Neural cell (in vitro differentiated cells): ENCODE data around the gene ATP1A1. TPM values are rescaled to one million over a fixed set of nuclear protein-coding genes. Genes with fewer than 3 reads are reported as not detected.

Experiments
- H2AFZ ChIP-seq: fragments of 200-600, 300-800 bp; sonication (generic), shearing (Covaris generic); 2 replicates; pipeline ENCODE4 v1.6.0; 2014; ENCODE audit warnings: low read depth, mild to moderate bottlenecking, antibody characterized with exemption, low read length, moderate library complexity
- H3F3A ChIP-seq: fragments of 200-600 bp; shearing (Covaris generic); 2 replicates; pipeline ENCODE4 v1.6.1; 2016; ENCODE audit warnings: mild to moderate bottlenecking, moderate library complexity, mixed read lengths, antibody characterized with exemption, low read length; ENCODE audit not compliant: insufficient read depth, poor library complexity, severe bottlenecking
- H3K27ac ChIP-seq: fragments of 200-600, 300-800 bp; sonication (generic), shearing (Covaris generic); 2 replicates; pipeline ENCODE4 v1.5.1; 2014; ENCODE audit warnings: mild to moderate bottlenecking, low read length, moderate library complexity
- H3K27me3 ChIP-seq: fragments of 300-800, 200-600 bp; sonication (generic), shearing (Covaris generic); 2 replicates; pipeline ENCODE4 v1.6.0; 2014; ENCODE audit warnings: mild to moderate bottlenecking, low read depth, low read length, moderate library complexity; ENCODE audit not compliant: insufficient read depth
- H3K36me3 ChIP-seq: fragments of 300-800, 200-600 bp; sonication (generic), shearing (Covaris generic); 2 replicates; pipeline ENCODE4 v1.5.1; 2014; ENCODE audit warnings: mild to moderate bottlenecking, antibody characterized with exemption, low read length, moderate library complexity; ENCODE audit not compliant: insufficient read depth
- H3K4me2 ChIP-seq: fragments of 300-800, 200-600 bp; sonication (generic), shearing (Covaris generic); 2 replicates; pipeline ENCODE4 v1.6.0; 2014; ENCODE audit warnings: mild to moderate bottlenecking, low read length
- H3K4me3 ChIP-seq: fragments of 300-800, 200-600 bp; sonication (generic), shearing (Covaris generic); 2 replicates; pipeline ENCODE4 v1.5.1; 2014; ENCODE audit warnings: mild to moderate bottlenecking, low read length, moderate library complexity
- H3K79me2 ChIP-seq: fragments of 200-600 bp; shearing (Covaris generic); replicated peaks from 2 replicates; pipeline ENCODE4 v1.6.0; 2014; ENCODE audit warnings: mild to moderate bottlenecking, low read length, moderate library complexity; ENCODE audit not compliant: insufficient read depth
- H3K9ac ChIP-seq: fragments of 300-800, 200-600 bp; sonication (generic), shearing (Covaris generic); 2 replicates; pipeline ENCODE4 v1.6.1; 2016; ENCODE audit warnings: mild to moderate bottlenecking, low read length, mixed read lengths
- H3K9me2 ChIP-seq: fragments of 200-600 bp; shearing (Covaris generic); 2 replicates; pipeline ENCODE4 v1.6.1; 2016; ENCODE audit warnings: mild to moderate bottlenecking, low read length, mixed read lengths; ENCODE audit not compliant: insufficient read depth
- H3K9me3 ChIP-seq: fragments of 200-600, 300-800 bp; sonication (generic), shearing (Covaris generic); 2 replicates; pipeline ENCODE4 v1.6.1; 2016; ENCODE audit warnings: mild to moderate bottlenecking, mixed run types, low read length, moderate library complexity, mixed read lengths
- H4K20me1 ChIP-seq: fragments of 200-600 bp; shearing (Covaris generic); 2 replicates; pipeline ENCODE4 v1.6.1; 2016; ENCODE audit warnings: mild to moderate bottlenecking, mixed run types; ENCODE audit not compliant: insufficient read depth
- CTCF ChIP-seq: fragments of 450-650 bp; IDR thresholded peaks from 2 replicates; pipeline ENCODE4 v1.5.1; 2014; ENCODE audit warnings: antibody characterized with exemption, mild to moderate bottlenecking, moderate library complexity; ENCODE audit not compliant: poor library complexity, severe bottlenecking
- EP300 ChIP-seq: fragments of 450-650 bp; conservative IDR thresholded peaks from 2 replicates; pipeline ENCODE4 v1.6.1; 2014; ENCODE audit warnings: antibody characterized with exemption, mild to moderate bottlenecking, moderate library complexity; ENCODE audit not compliant: poor library complexity, severe bottlenecking
- EZH2 ChIP-seq: fragments of 200-600, 300-800 bp; shearing (Covaris generic), sonication (generic); IDR thresholded peaks from 2 replicates; pipeline ENCODE4 v1.6.1; 2014; ENCODE audit warnings: antibody characterized with exemption, low read length, borderline replicate concordance, mild to moderate bottlenecking; ENCODE audit not compliant: insufficient read depth, poor library complexity, severe bottlenecking
- MXI1 ChIP-seq: fragments of 450-650 bp; conservative IDR thresholded peaks from 2 replicates; pipeline ENCODE4 v1.6.1; 2014; ENCODE audit warnings: antibody characterized with exemption, mild to moderate bottlenecking; ENCODE audit not compliant: poor library complexity, severe bottlenecking
- POLR2AphosphoS5 ChIP-seq: IDR thresholded peaks from 2 replicates; pipeline ENCODE4 v1.6.1; 2012
- RAD21 ChIP-seq: fragments of 450-650 bp; conservative IDR thresholded peaks from 2 replicates; pipeline ENCODE4 v1.6.1; 2014; ENCODE audit warnings: antibody characterized with exemption, mild to moderate bottlenecking, moderate library complexity
- SMC3 ChIP-seq: fragments of 450-650 bp; conservative IDR thresholded peaks from 2 replicates; pipeline ENCODE4 v1.6.1; 2014; ENCODE audit warnings: antibody characterized with exemption, mild to moderate bottlenecking, moderate library complexity; ENCODE audit not compliant: poor library complexity
- TAF1 ChIP-seq: IDR thresholded peaks from 2 replicates; pipeline ENCODE4 v1.6.1; 2012; ENCODE audit warnings: low read depth
- polyA plus RNA-seq: library from polyadenylated mRNA; depleted of rRNA; stranded (reverse); fragments of >200 nt; gene quantifications from 2 replicates; pipeline ENCODE4 v1.2.3, GENCODE V29; 2014
- TF ChIP-seq, protein P1 (sequence below): IDR thresholded peaks from 2 replicates; pipeline ENCODE4 v1.6.1; 2012; ENCODE audit warnings: borderline replicate concordance

The ATP1A1 gene
- polyA plus RNA-seq, 1 donor from 2014 or later, result 44.2 TPM

DNA sequence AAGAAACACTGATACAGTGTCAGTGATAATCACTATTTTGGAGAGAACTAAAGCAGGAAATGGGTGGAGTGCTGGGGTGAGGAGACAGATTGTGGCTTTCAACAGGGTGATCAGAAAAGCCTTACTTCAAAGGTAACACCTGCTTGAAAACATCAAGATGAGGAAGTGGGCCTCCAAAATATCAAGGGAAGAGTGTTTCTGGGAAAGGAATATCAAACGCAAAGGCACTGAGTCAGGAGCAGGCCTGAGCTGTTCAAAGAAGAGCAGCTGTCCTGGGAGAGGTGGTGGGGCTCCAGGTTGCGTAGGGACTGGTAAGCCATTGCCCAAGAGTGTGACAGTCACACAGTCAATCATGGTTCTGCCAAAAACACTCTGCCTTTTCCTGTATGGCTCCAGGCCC lies 47.1 kb upstream of the ATP1A1 start:
- Histone ChIP-seq H3K9ac (no peak overlapping the region), H3F3A (no peaks in the 10 kb centered on the region), H3K36me3 (no peaks in the 10 kb centered on the region), H3K4me3 (no peak overlapping the region), H3K4me2 (no peak overlapping the region), H3K79me2 (no peaks in the 10 kb centered on the region), H3K27me3 (no peaks in the 10 kb centered on the region), H2AFZ (no peak overlapping the region), H3K9me2 (no peaks in the 10 kb centered on the region), H4K20me1 (no peaks in the 10 kb centered on the region), H3K9me3 (no peaks in the 10 kb centered on the region), H3K27ac (no peak overlapping the region)
- TF ChIP-seq EZH2 (no peak), EP300 (no peak), TAF1 (no peak), MXI1 (no peak), POLR2AphosphoS5 (no peak), SMC3 (no peak), CTCF (no peak), RAD21 (no peak)
- TF ChIP-seq, protein P1, sequence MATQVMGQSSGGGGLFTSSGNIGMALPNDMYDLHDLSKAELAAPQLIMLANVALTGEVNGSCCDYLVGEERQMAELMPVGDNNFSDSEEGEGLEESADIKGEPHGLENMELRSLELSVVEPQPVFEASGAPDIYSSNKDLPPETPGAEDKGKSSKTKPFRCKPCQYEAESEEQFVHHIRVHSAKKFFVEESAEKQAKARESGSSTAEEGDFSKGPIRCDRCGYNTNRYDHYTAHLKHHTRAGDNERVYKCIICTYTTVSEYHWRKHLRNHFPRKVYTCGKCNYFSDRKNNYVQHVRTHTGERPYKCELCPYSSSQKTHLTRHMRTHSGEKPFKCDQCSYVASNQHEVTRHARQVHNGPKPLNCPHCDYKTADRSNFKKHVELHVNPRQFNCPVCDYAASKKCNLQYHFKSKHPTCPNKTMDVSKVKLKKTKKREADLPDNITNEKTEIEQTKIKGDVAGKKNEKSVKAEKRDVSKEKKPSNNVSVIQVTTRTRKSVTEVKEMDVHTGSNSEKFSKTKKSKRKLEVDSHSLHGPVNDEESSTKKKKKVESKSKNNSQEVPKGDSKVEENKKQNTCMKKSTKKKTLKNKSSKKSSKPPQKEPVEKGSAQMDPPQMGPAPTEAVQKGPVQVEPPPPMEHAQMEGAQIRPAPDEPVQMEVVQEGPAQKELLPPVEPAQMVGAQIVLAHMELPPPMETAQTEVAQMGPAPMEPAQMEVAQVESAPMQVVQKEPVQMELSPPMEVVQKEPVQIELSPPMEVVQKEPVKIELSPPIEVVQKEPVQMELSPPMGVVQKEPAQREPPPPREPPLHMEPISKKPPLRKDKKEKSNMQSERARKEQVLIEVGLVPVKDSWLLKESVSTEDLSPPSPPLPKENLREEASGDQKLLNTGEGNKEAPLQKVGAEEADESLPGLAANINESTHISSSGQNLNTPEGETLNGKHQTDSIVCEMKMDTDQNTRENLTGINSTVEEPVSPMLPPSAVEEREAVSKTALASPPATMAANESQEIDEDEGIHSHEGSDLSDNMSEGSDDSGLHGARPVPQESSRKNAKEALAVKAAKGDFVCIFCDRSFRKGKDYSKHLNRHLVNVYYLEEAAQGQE, result no peak

DNA sequence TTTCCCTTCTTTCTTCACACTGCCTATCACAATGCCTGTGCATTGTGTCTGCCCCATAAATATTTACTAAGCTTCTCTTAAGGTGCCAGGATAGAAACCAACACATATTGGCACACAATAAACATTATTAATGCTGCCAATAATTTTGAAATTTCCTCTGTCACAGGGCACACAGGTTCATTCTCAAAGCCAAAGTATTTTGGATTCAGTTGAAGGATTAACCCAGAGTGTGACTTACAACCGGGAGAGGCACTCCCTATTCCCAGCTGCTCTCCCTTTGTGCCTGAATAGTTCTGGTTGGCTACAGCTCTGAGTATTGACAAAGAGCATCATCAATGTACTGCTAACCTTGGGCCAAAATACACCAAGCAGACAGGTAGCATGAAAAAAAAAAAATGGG lies 46.6 kb upstream of the ATP1A1 start:
- Histone ChIP-seq H3K27me3 (no peaks in the 10 kb centered on the region), H3K9ac (no peak overlapping the region), H2AFZ (no peak overlapping the region), H4K20me1 (no peaks in the 10 kb centered on the region), H3K4me3 (no peak overlapping the region), H3F3A (no peaks in the 10 kb centered on the region), H3K9me3 (no peaks in the 10 kb centered on the region), H3K27ac (no peak overlapping the region), H3K4me2 (no peak overlapping the region), H3K9me2 (no peaks in the 10 kb centered on the region), H3K36me3 (no peaks in the 10 kb centered on the region), H3K79me2 (no peaks in the 10 kb centered on the region)
- TF ChIP-seq EP300 (no peak), CTCF (no peak), POLR2AphosphoS5 (no peak), EZH2 (no peak)
